ENCODE measurements around the gene SIRPB2.

GRCh38 chr20:1477896-1478490 lies 13.2 kb downstream of the SIRPB2 start:
- no peak for TF ChIP-seq POLR2A (IDR thresholded peaks at IDR 0.05)
- TF ChIP-seq, protein P1, sequence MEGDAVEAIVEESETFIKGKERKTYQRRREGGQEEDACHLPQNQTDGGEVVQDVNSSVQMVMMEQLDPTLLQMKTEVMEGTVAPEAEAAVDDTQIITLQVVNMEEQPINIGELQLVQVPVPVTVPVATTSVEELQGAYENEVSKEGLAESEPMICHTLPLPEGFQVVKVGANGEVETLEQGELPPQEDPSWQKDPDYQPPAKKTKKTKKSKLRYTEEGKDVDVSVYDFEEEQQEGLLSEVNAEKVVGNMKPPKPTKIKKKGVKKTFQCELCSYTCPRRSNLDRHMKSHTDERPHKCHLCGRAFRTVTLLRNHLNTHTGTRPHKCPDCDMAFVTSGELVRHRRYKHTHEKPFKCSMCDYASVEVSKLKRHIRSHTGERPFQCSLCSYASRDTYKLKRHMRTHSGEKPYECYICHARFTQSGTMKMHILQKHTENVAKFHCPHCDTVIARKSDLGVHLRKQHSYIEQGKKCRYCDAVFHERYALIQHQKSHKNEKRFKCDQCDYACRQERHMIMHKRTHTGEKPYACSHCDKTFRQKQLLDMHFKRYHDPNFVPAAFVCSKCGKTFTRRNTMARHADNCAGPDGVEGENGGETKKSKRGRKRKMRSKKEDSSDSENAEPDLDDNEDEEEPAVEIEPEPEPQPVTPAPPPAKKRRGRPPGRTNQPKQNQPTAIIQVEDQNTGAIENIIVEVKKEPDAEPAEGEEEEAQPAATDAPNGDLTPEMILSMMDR (IDR thresholded peaks at IDR 0.05), result no peak
